HepG2 (cell line): ENCODE results near the gene PFN1.

Experiments used
- CHD2 ChIP-seq: IDR thresholded peaks from 2 replicates; pipeline ENCODE4 v1.6.1; 2011; ENCODE audit warnings: low read depth, low read length, improper control_type of control experiment
- ELF4 ChIP-seq: sonication (generic); formaldehyde crosslinking; IDR thresholded peaks from 2 replicates; pipeline ENCODE4 v1.5.0; 2020; ENCODE audit warnings: missing genetic modification reagents, mild to moderate bottlenecking, moderate library complexity, borderline replicate concordance
- EZH2 ChIP-seq: conservative IDR thresholded peaks from 2 replicates; pipeline ENCODE4 v1.6.1; 2012; ENCODE audit warnings: mild to moderate bottlenecking, low read depth, low read length, moderate library complexity
- MYC ChIP-seq: sonication (generic); formaldehyde crosslinking; IDR thresholded peaks from 2 replicates; pipeline ENCODE4 v1.9.0; 2021; ENCODE audit warnings: missing genetic modification reagents, borderline replicate concordance
- NR3C1 ChIP-seq: sonication (generic); formaldehyde crosslinking; IDR thresholded peaks from 2 replicates; pipeline ENCODE4 v1.4.0; 2020; ENCODE audit warnings: missing genetic modification reagents
- RAD21 ChIP-seq: fragments of 450-650 bp; formaldehyde crosslinking; IDR thresholded peaks from 2 replicates; pipeline ENCODE4 v1.5.0; 2020; ENCODE audit warnings: mild to moderate bottlenecking
- SALL2 ChIP-seq: sonication (generic); formaldehyde crosslinking; IDR thresholded peaks from 2 replicates; pipeline ENCODE4 v1.8.1; 2023; ENCODE audit warnings: mild to moderate bottlenecking, missing genetic modification reagents, inconsistent platforms
- YY1 ChIP-seq: IDR thresholded peaks from 2 replicates; pipeline ENCODE4 v1.6.1; 2011; ENCODE audit warnings: low read length, low read depth, moderate library complexity, mild to moderate bottlenecking; ENCODE audit not compliant: insufficient read depth, insufficient replicate concordance
- ZFP36L1 ChIP-seq: sonication (generic); formaldehyde crosslinking; IDR thresholded peaks from 2 replicates; pipeline ENCODE4 v1.8.0; 2022; ENCODE audit warnings: mild to moderate bottlenecking, missing genetic modification reagents, moderate library complexity
- ZSCAN29 ChIP-seq: sonication (generic); formaldehyde crosslinking; conservative IDR thresholded peaks from 2 replicates; pipeline ENCODE4 v1.4.0; 2020; ENCODE audit warnings: mild to moderate bottlenecking, missing genetic modification reagents
- TF ChIP-seq, protein P1 (sequence below), 2 experiments: IDR thresholded peaks; 2 replicates each; pipeline ENCODE4 v1.6.1; 2011 to 2012; ENCODE audit warnings: low read length in 2 of 2, borderline replicate concordance in 1 of 2, low read depth in 1 of 2, mild to moderate bottlenecking in 1 of 2, moderate library complexity in 1 of 2
- TF ChIP-seq, protein P2 (sequence below): sonication (generic); formaldehyde crosslinking; IDR thresholded peaks from 2 replicates; pipeline ENCODE4 v1.5.0; 2020; ENCODE audit warnings: mild to moderate bottlenecking, missing genetic modification reagents, moderate library complexity
- TF ChIP-seq, protein P3 (sequence below): sonication (generic); formaldehyde crosslinking; IDR thresholded peaks from 2 replicates; pipeline ENCODE4 v1.5.0; 2020; ENCODE audit warnings: missing genetic modification reagents, mild to moderate bottlenecking, borderline replicate concordance
- TF ChIP-seq, protein P4 (sequence below): sonication (generic); formaldehyde crosslinking; IDR thresholded peaks from 2 replicates; pipeline ENCODE4 v1.4.0; 2020; ENCODE audit warnings: mild to moderate bottlenecking, missing genetic modification reagents, borderline replicate concordance

DNA sequence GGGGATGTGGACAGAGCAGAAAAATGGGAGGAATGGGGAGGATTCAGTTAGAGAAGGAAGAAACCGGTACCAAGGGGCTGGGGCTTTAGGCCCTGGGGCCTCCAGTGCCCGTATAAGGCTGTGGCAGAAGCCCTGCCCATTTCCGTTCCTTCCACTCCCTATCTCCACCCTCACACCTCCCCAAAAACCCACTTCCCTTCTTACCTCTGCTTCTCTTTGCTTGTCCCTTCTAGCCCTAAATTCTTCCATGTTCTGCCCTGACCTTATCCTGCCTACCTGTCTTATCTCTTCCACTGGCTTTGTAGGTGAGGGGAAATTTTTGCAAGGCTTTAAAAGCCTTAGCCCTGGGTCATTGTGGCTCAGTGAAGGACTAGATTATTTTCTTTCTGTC, 4.2 kb downstream of the PFN1 start:
- TF ChIP-seq ELF4 (CRISPR knock-in tag) (no peak), SALL2 (CRISPR knock-in tag) (no peak), ZSCAN29 (CRISPR knock-in tag) (no peak), NR3C1 (CRISPR knock-in tag) (no peak), EZH2 (no peak), MYC (CRISPR knock-in tag) (no peak), YY1 (no peak), CHD2 (no peak), ZFP36L1 (CRISPR knock-in tag) (no peak), RAD21 (no peak)
- TF ChIP-seq, protein P1, sequence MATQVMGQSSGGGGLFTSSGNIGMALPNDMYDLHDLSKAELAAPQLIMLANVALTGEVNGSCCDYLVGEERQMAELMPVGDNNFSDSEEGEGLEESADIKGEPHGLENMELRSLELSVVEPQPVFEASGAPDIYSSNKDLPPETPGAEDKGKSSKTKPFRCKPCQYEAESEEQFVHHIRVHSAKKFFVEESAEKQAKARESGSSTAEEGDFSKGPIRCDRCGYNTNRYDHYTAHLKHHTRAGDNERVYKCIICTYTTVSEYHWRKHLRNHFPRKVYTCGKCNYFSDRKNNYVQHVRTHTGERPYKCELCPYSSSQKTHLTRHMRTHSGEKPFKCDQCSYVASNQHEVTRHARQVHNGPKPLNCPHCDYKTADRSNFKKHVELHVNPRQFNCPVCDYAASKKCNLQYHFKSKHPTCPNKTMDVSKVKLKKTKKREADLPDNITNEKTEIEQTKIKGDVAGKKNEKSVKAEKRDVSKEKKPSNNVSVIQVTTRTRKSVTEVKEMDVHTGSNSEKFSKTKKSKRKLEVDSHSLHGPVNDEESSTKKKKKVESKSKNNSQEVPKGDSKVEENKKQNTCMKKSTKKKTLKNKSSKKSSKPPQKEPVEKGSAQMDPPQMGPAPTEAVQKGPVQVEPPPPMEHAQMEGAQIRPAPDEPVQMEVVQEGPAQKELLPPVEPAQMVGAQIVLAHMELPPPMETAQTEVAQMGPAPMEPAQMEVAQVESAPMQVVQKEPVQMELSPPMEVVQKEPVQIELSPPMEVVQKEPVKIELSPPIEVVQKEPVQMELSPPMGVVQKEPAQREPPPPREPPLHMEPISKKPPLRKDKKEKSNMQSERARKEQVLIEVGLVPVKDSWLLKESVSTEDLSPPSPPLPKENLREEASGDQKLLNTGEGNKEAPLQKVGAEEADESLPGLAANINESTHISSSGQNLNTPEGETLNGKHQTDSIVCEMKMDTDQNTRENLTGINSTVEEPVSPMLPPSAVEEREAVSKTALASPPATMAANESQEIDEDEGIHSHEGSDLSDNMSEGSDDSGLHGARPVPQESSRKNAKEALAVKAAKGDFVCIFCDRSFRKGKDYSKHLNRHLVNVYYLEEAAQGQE (IDR thresholded peaks at IDR 0.05; ENCODE audit: borderline replicate concordance in 1 of 2, low read depth in 1 of 2, low read length in 2 of 2), result no peak
- TF ChIP-seq, protein P2, sequence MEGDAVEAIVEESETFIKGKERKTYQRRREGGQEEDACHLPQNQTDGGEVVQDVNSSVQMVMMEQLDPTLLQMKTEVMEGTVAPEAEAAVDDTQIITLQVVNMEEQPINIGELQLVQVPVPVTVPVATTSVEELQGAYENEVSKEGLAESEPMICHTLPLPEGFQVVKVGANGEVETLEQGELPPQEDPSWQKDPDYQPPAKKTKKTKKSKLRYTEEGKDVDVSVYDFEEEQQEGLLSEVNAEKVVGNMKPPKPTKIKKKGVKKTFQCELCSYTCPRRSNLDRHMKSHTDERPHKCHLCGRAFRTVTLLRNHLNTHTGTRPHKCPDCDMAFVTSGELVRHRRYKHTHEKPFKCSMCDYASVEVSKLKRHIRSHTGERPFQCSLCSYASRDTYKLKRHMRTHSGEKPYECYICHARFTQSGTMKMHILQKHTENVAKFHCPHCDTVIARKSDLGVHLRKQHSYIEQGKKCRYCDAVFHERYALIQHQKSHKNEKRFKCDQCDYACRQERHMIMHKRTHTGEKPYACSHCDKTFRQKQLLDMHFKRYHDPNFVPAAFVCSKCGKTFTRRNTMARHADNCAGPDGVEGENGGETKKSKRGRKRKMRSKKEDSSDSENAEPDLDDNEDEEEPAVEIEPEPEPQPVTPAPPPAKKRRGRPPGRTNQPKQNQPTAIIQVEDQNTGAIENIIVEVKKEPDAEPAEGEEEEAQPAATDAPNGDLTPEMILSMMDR, result no peak
- TF ChIP-seq, protein P3, sequence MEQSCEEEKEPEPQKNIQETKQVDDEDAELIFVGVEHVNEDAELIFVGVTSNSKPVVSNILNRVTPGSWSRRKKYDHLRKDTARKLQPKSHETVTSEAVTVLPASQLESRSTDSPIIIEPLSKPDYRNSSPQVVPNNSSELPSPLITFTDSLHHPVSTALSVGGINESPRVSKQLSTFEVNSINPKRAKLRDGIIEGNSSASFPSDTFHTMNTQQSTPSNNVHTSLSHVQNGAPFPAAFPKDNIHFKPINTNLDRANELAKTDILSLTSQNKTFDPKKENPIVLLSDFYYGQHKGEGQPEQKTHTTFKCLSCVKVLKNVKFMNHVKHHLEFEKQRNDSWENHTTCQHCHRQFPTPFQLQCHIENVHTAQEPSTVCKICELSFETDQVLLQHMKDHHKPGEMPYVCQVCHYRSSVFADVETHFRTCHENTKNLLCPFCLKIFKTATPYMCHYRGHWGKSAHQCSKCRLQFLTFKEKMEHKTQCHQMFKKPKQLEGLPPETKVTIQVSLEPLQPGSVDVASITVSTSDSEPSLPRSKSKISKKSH (CRISPR knock-in tag), result no peak
- TF ChIP-seq, protein P4, sequence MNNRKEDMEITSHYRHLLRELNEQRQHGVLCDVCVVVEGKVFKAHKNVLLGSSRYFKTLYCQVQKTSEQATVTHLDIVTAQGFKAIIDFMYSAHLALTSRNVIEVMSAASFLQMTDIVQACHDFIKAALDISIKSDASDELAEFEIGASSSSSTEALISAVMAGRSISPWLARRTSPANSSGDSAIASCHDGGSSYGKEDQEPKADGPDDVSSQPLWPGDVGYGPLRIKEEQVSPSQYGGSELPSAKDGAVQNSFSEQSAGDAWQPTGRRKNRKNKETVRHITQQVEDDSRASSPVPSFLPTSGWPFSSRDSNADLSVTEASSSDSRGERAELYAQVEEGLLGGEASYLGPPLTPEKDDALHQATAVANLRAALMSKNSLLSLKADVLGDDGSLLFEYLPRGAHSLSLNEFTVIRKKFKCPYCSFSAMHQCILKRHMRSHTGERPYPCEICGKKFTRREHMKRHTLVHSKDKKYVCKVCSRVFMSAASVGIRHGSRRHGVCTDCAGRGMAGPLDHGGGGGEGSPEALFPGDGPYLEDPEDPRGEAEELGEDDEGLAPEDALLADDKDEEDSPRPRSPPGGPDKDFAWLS (CRISPR knock-in tag), result no peak
